Activated T-helper 1 cell treated with anti-CD3 and anti-CD28 coated beads, Interleukin-2, amount 50 U/mL, for 16 hours (primary cell): ENCODE data around the gene FAM53B.

Experiments
- DNase-seq, 2 donors: peaks; one replicate each; pipeline ENCODE4 v3.0.0-alpha.2; 2020; ENCODE audit warnings: low read depth in 1 of 2, low spot score in 1 of 2

FAM53B gene

GRCh38 chr10:124632064-124632531 is 112.1 kb downstream of the FAM53B start:
- DNase-seq, result no peak

GRCh38 chr10:124630551-124630950 is 113.6 kb downstream of the FAM53B start:
- no peak for DNase-seq

GRCh38 chr10:124629842-124630241 is 114.3 kb downstream of the FAM53B start:
- DNase-seq, result no peak

- no peak for DNase-seq
Measured at GRCh38 chr10:124629415-124629814, 114.8 kb downstream of the FAM53B start.

- DNase-seq, result no peak
Measured at GRCh38 chr10:124628676-124629021, 115.5 kb downstream of the FAM53B start.

- no peak for DNase-seq
Measured at GRCh38 chr10:124627866-124628675, 116.1 kb downstream of the FAM53B start.

- DNase-seq, result peak in 1 of 2 donors; percentile 26
Measured at GRCh38 chr10:124626759-124627380, 117.3 kb downstream of the FAM53B start.

GRCh38 chr10:124625831-124626238 is 118.3 kb downstream of the FAM53B start:
- no peak for DNase-seq

GRCh38 chr10:124624895-124625294 is 119.3 kb downstream of the FAM53B start:
- DNase-seq, result no peak

GRCh38 chr10:124624466-124624865 is 119.7 kb downstream of the FAM53B start:
- DNase-seq, result no peak

- no peak for DNase-seq
Measured at GRCh38 chr10:124624006-124624405, 120.2 kb downstream of the FAM53B start.

GRCh38 chr10:124622866-124623536 is 121.2 kb downstream of the FAM53B start:
- DNase-seq, result no peak

- DNase-seq, result no peak
Measured at GRCh38 chr10:124622158-124622557, 122.0 kb downstream of the FAM53B start.

GRCh38 chr10:124621637-124622036 is 122.5 kb downstream of the FAM53B start:
- DNase-seq, result no peak

- no peak for DNase-seq
Measured at GRCh38 chr10:124619802-124620490, 124.2 kb downstream of the FAM53B start.

GRCh38 chr10:124619195-124619594 is 125.0 kb downstream of the FAM53B start:
- DNase-seq, result no peak

GRCh38 chr10:124618470-124619073 is 125.6 kb downstream of the FAM53B start:
- DNase-seq, result no peak

GRCh38 chr10:124616836-124617130 is 127.4 kb downstream of the FAM53B start:
- DNase-seq, result no peak

GRCh38 chr10:124616040-124616835 is 127.9 kb downstream of the FAM53B start:
- no peak for DNase-seq

GRCh38 chr10:124615259-124615658 is 128.9 kb downstream of the FAM53B start:
- no peak for DNase-seq
